OCI-LY7 (cell line): ENCODE data around the gene FAM13A.

Experiments used
- EZH2phosphoT487 ChIP-seq: fragments of 200-600 bp; sonication (generic); IDR thresholded peaks from 2 replicates; pipeline ENCODE4 v1.6.1; 2018; ENCODE audit warnings: low read depth, borderline replicate concordance, mild to moderate bottlenecking, mixed run types, antibody characterized with exemption, low read length, moderate library complexity, mixed read lengths
- TF ChIP-seq, protein P1 (sequence below): fragments of 200-600 bp; sonication (generic); conservative IDR thresholded peaks from 2 replicates; pipeline ENCODE4 v1.5.1; 2014; ENCODE audit warnings: mild to moderate bottlenecking, antibody characterized with exemption, low read length, moderate library complexity, mixed read lengths

DNA sequence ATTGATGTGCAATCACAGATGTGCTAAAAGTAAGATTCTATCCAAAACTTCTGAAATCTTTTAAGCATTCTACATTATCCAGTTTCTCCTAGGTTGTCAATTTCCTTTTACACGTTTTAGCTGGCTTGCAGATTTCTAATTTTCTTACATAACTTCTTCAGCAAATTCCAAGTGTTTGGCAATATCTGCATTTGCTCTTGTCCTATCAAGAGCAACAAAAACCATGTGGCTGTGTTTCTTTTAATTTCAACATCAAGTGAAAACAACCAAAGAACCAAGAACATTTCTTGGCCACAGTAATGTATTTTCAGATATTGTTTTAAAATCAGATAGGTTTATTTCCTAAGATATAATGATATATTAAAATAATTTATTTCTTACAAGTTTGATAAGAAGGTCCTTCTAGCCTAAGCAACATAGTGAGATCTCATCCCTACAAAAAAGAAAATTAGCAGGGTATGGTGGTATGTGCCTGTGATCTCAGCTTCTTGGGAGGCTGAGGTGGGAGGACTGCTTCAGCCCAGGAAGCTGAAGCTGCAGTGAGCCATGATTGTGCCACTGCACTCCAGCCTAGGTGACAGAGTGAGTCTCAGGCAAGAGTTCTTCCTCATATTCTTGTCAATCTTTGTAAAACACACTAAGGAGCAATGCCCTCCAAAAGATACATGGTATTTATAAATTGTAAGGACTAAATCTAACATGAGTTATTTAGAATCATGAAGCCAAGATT, 228.0 kb downstream of the FAM13A start:
- TF ChIP-seq, protein P1, sequence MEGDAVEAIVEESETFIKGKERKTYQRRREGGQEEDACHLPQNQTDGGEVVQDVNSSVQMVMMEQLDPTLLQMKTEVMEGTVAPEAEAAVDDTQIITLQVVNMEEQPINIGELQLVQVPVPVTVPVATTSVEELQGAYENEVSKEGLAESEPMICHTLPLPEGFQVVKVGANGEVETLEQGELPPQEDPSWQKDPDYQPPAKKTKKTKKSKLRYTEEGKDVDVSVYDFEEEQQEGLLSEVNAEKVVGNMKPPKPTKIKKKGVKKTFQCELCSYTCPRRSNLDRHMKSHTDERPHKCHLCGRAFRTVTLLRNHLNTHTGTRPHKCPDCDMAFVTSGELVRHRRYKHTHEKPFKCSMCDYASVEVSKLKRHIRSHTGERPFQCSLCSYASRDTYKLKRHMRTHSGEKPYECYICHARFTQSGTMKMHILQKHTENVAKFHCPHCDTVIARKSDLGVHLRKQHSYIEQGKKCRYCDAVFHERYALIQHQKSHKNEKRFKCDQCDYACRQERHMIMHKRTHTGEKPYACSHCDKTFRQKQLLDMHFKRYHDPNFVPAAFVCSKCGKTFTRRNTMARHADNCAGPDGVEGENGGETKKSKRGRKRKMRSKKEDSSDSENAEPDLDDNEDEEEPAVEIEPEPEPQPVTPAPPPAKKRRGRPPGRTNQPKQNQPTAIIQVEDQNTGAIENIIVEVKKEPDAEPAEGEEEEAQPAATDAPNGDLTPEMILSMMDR, result no peak
- TF ChIP-seq EZH2phosphoT487, result no peak
